Upper lobe of right lung (tissue), 1 donor: ENCODE measurements around the gene COBL. TPM values are rescaled to one million over a fixed set of nuclear protein-coding genes. Genes with fewer than 3 reads are reported as not detected.
A peak's percentile ranks its signal among the peaks of the same experiment; 100 is the strongest.

Experiments
- ATAC-seq: fragments of 200-7000 bp; cut with Tn5 transposase; one replicate; pipeline ENCODE4 v1.9.1; 2020; ENCODE audit warnings: mild to moderate bottlenecking, moderate library complexity
- DNase-seq: peaks from one replicate; pipeline ENCODE4 v3.0.0-alpha.2; 2020
- H3K27ac ChIP-seq: fragments of 200-600 bp; one replicate; pipeline ENCODE4 v1.8.0; 2022
- H3K27me3 ChIP-seq: fragments of 200-600 bp; one replicate; pipeline ENCODE4 v1.8.0; 2022; ENCODE audit warnings: mild to moderate bottlenecking
- H3K36me3 ChIP-seq: fragments of 200-600 bp; one replicate; pipeline ENCODE4 v1.8.0; 2022
- H3K4me1 ChIP-seq: fragments of 200-600 bp; one replicate; pipeline ENCODE4 v1.8.0; 2022
- H3K4me3 ChIP-seq: fragments of 200-600 bp; one replicate; pipeline ENCODE4 v1.8.0; 2022; ENCODE audit warnings: mild to moderate bottlenecking
- H3K9me3 ChIP-seq: fragments of 200-600 bp; one replicate; pipeline ENCODE4 v1.8.0; 2022
- intact Hi-C: fragments of 100-400 bp; cut with DNase I; formaldehyde crosslinking; loops from one replicate; pipeline ENCODE4 v1.11.0; 2022
- total RNA-seq: library from RNA; stranded (reverse); fragmentation: NEBNext Ultra II Directional; extraction: Animal tissue kit (Norgen Biotek cat#: 25700); gene quantifications from one replicate; pipeline ENCODE4 v1.2.1, GENCODE V29; 2021
- TF ChIP-seq, protein P1 (sequence below): fragments of 200-600 bp; IDR thresholded peaks from one replicate; pipeline ENCODE4 v1.8.0; 2022; ENCODE audit warnings: antibody characterized with exemption
- donor health status: DM: no; HTN: yes; CAD: no; lungs with severe emphysema.

COBL gene
- total RNA-seq, 1 donor from 2014 or later = 29.2 TPM

- Histone ChIP-seq H3K4me1 (peaks cover 20% of the 10 kb centered on the region), H3K36me3 (no peaks in the 10 kb centered on the region), H3K9me3 (no peaks in the 10 kb centered on the region), H3K27ac (no peak overlapping the region), H3K27me3 (no peaks in the 10 kb centered on the region), H3K4me3 (no peak overlapping the region)
- ATAC-seq (peak; percentile 55), DNase-seq (no peak)
- TF ChIP-seq, protein P1, sequence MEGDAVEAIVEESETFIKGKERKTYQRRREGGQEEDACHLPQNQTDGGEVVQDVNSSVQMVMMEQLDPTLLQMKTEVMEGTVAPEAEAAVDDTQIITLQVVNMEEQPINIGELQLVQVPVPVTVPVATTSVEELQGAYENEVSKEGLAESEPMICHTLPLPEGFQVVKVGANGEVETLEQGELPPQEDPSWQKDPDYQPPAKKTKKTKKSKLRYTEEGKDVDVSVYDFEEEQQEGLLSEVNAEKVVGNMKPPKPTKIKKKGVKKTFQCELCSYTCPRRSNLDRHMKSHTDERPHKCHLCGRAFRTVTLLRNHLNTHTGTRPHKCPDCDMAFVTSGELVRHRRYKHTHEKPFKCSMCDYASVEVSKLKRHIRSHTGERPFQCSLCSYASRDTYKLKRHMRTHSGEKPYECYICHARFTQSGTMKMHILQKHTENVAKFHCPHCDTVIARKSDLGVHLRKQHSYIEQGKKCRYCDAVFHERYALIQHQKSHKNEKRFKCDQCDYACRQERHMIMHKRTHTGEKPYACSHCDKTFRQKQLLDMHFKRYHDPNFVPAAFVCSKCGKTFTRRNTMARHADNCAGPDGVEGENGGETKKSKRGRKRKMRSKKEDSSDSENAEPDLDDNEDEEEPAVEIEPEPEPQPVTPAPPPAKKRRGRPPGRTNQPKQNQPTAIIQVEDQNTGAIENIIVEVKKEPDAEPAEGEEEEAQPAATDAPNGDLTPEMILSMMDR = peak; percentile 73
- intact Hi-C loops = no loop called here
Observed at GRCh38 chr7:51067757-51068156, 248.9 kb downstream of the COBL start.

GRCh38 chr7:51067258-51067657 lies 249.4 kb downstream of the COBL start:
- no peak overlapping the region for H3K27ac ChIP-seq
- TF ChIP-seq, protein P1 = no peak
- ATAC-seq (no peak), DNase-seq (no peak)
- intact Hi-C loops = no loop called here
- no peaks in the 10 kb centered on the region for H3K36me3 ChIP-seq
- H3K27me3 ChIP-seq = no peaks in the 10 kb centered on the region
- no peak overlapping the region for H3K4me3 ChIP-seq
- no peaks in the 10 kb centered on the region for H3K9me3 ChIP-seq
- peaks cover 20% of the 10 kb centered on the region for H3K4me1 ChIP-seq

- DNase-seq (no peak), ATAC-seq (no peak)
- H3K9me3 ChIP-seq = no peaks in the 10 kb centered on the region
- no peak overlapping the region for H3K4me3 ChIP-seq
- intact Hi-C loops = no loop called here
- H3K27ac ChIP-seq = no peak overlapping the region
- no peaks in the 10 kb centered on the region for H3K27me3 ChIP-seq
- peaks cover 20% of the 10 kb centered on the region for H3K4me1 ChIP-seq
- TF ChIP-seq, protein P1 = no peak
- H3K36me3 ChIP-seq = no peaks in the 10 kb centered on the region
Observed at GRCh38 chr7:51066405-51066882, 250.2 kb downstream of the COBL start.

- Histone ChIP-seq H3K36me3 (no peaks in the 10 kb centered on the region), H3K27me3 (no peaks in the 10 kb centered on the region), H3K9me3 (no peaks in the 10 kb centered on the region), H3K27ac (no peak overlapping the region), H3K4me1 (peaks cover 20% of the 10 kb centered on the region), H3K4me3 (no peak overlapping the region)
- no peak for ATAC-seq
- no peak for DNase-seq
- TF ChIP-seq, protein P1 = no peak
- intact Hi-C loops = no loop called here
Observed at GRCh38 chr7:51065766-51066165, 250.8 kb downstream of the COBL start.

GRCh38 chr7:51064688-51065087 lies 251.9 kb downstream of the COBL start:
- no peak overlapping the region for H3K4me3 ChIP-seq
- no peaks in the 10 kb centered on the region for H3K27me3 ChIP-seq
- no peaks in the 10 kb centered on the region for H3K9me3 ChIP-seq
- H3K36me3 ChIP-seq = no peaks in the 10 kb centered on the region
- no peak for ATAC-seq
- TF ChIP-seq, protein P1 = no peak
- H3K27ac ChIP-seq = no peak overlapping the region
- no peak for DNase-seq
- intact Hi-C loops = no loop called here
- peaks cover 15% of the 10 kb centered on the region for H3K4me1 ChIP-seq
